Spleen (tissue), 7 donors: ENCODE data around the gene WNT1.

Experiments used
- POLR2A ChIP-seq, 3 donors: fragments of 450-650 bp; IDR thresholded peaks; one replicate each; pipeline ENCODE4 v1.5.1; 2017; ENCODE audit warnings: antibody characterized with exemption in 3 of 3, mild to moderate bottlenecking in 1 of 3
- TF ChIP-seq, protein P1 (sequence below), 11 experiments: fragments of 200-600 bp in 7 of 11; fragments of 450-650 bp in 4 of 11; sonication (generic) in 4 of 11; IDR thresholded peaks in 8 of 11; conservative IDR thresholded peaks in 3 of 11; 1 replicate in 7 of 11; 2 replicates in 4 of 11; pipeline versions ENCODE4 v1.4.0 to v1.8.0; 2016 to 2021; ENCODE audit warnings: antibody characterized with exemption in 11 of 11, inconsistent platforms in 4 of 11, mild to moderate bottlenecking in 1 of 11
- donor health status: DM: no; HTN: no; CAD: no; lungs with moderate emphysema.
- donor health status: DM: no; HTN: no; CAD: no.
- donor health status: DM: no; HTN: no; CAD: no.

DNA sequence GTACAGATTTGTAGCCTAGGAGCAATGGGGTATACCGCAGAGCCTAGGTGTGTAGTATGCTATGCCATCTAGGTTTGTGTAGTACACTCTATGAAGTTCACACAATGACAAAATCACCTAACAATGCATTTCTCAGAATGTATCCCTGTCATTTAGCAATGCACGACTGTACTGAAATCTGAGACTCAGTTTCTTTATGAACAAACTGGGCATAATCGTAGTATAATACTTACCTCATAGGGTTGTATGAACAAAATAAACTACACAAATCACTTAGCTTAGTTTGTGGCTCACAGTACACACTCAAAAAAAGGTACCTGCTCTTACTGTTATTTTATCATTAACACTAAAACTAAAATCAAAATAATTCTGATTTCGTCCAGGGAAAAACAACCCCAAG is 47.3 kb downstream of the WNT1 start:
- TF ChIP-seq, protein P1, sequence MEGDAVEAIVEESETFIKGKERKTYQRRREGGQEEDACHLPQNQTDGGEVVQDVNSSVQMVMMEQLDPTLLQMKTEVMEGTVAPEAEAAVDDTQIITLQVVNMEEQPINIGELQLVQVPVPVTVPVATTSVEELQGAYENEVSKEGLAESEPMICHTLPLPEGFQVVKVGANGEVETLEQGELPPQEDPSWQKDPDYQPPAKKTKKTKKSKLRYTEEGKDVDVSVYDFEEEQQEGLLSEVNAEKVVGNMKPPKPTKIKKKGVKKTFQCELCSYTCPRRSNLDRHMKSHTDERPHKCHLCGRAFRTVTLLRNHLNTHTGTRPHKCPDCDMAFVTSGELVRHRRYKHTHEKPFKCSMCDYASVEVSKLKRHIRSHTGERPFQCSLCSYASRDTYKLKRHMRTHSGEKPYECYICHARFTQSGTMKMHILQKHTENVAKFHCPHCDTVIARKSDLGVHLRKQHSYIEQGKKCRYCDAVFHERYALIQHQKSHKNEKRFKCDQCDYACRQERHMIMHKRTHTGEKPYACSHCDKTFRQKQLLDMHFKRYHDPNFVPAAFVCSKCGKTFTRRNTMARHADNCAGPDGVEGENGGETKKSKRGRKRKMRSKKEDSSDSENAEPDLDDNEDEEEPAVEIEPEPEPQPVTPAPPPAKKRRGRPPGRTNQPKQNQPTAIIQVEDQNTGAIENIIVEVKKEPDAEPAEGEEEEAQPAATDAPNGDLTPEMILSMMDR (IDR thresholded peaks at IDR 0.05 in 8 of 11, conservative IDR thresholded peaks at IDR 0.05 in 3 of 11) = no peak
- TF ChIP-seq POLR2A (IDR thresholded peaks at IDR 0.05) = no peak
